GM13976 (cell line): ENCODE data around the gene TNFAIP2.
"Not testable (repeated sequence)": the region's sequence is repeated elsewhere in the genome, so short reads cannot be mapped to it uniquely, and the experiment has no call there.

ENCODE experiments used
- DNase-seq: peaks from one replicate; pipeline ENCODE4 v3.0.0; 2012; ENCODE audit warnings: low spot score
- CTCF ChIP-seq: IDR thresholded peaks from 2 replicates; pipeline ENCODE4 v1.5.1; 2012; ENCODE audit warnings: borderline replicate concordance, mild to moderate bottlenecking; ENCODE audit not compliant: insufficient read depth; ENCODE audit errors: extremely low read depth, missing control alignments, control extremely low read depth
- in situ Hi-C: fragments of 300-500 bp; cut with MboI; formaldehyde crosslinking; loops from one replicate; pipeline ENCODE4 v1.12.0; 2022; ENCODE audit warnings: low sequenced_read_pairs, mixed read lengths, inconsistent platforms; ENCODE audit not compliant: unreplicated experiment

TNFAIP2 gene

GRCh38 chr14:103169954-103170353 is 46.7 kb downstream of the TNFAIP2 start:
- no peak for DNase-seq
- TF ChIP-seq CTCF = no peak
- in situ Hi-C loops = no loop called here

GRCh38 chr14:103171206-103171605 is 47.9 kb downstream of the TNFAIP2 start:
- DNase-seq, in situ Hi-C loops: not testable (repeated sequence)

- DNase-seq = no peak
- no peak for TF ChIP-seq CTCF
- in situ Hi-C loops = no loop called here
These were observed 49.7 kb downstream of the TNFAIP2 start for GRCh38 chr14:103172921-103173320.

GRCh38 chr14:103173887-103174286 is 50.6 kb downstream of the TNFAIP2 start:
- DNase-seq, in situ Hi-C loops: not testable (repeated sequence)

GRCh38 chr14:103176176-103176575 is 52.9 kb downstream of the TNFAIP2 start:
- in situ Hi-C loops = not testable (repeated sequence)

GRCh38 chr14:103177376-103177775 is 54.1 kb downstream of the TNFAIP2 start:
- no peak for TF ChIP-seq CTCF
- DNase-seq = no peak
- in situ Hi-C loops = no loop called here

More at GRCh38 chr14:103176176-103176575, 52.9 kb downstream of the TNFAIP2 start:
- DNase-seq = not testable (repeated sequence)

- in situ Hi-C loops = no loop called here
- no peak for TF ChIP-seq CTCF
- DNase-seq = no peak
These were observed 55.3 kb downstream of the TNFAIP2 start for GRCh38 chr14:103178521-103178920.

GRCh38 chr14:103179094-103179493 is 55.8 kb downstream of the TNFAIP2 start:
- in situ Hi-C loops = no loop called here

More at GRCh38 chr14:103179094-103179493, 55.8 kb downstream of the TNFAIP2 start:
- TF ChIP-seq CTCF = no peak
- no peak for DNase-seq
